Measurements from ENCODE around the gene SYNE1.
A peak's percentile ranks its signal among the peaks of the same experiment; 100 is the strongest.

The SYNE1 gene

GRCh38 chr6:152272486-152272885 lies 364.7 kb downstream of the SYNE1 start:
- Mint-ChIP-seq H3K27ac (no peak overlapping the region), H3K36me3 (peaks cover 79% of the 10 kb centered on the region), H3K9me3 (no peaks in the 10 kb centered on the region), H3K4me1 (peaks cover 13% of the 10 kb centered on the region), H3K4me3 (no peak overlapping the region)
- ATAC-seq (no peak), DNase-seq (ENCODE audit: low spot score in 2 of 2) (no peak)

- Mint-ChIP-seq H3K9me3 (no peaks in the 10 kb centered on the region), H3K36me3 (peaks cover 79% of the 10 kb centered on the region), H3K4me3 (no peak overlapping the region), H3K27ac (peak overlapping the region; percentile 71), H3K4me1 (peaks cover 13% of the 10 kb centered on the region)
- DNase-seq (ENCODE audit: low spot score in 2 of 2) (no peak), ATAC-seq (peak; percentile 86)
Measured at GRCh38 chr6:152271776-152272464, 365.2 kb downstream of the SYNE1 start.

- Mint-ChIP-seq H3K4me3 (no peak overlapping the region), H3K36me3 (peaks cover 69% of the 10 kb centered on the region), H3K4me1 (peaks cover 13% of the 10 kb centered on the region), H3K9me3 (no peaks in the 10 kb centered on the region), H3K27ac (no peak overlapping the region)
- ATAC-seq (peak; percentile 67), DNase-seq (ENCODE audit: low spot score in 2 of 2) (no peak)
Measured at GRCh38 chr6:152270301-152270925, 366.7 kb downstream of the SYNE1 start.

- no peaks in the 10 kb centered on the region for H3K9me3 Mint-ChIP-seq
- ATAC-seq (peak; percentile 36), DNase-seq (ENCODE audit: low spot score in 2 of 2) (no peak)
- H3K4me3 Mint-ChIP-seq, result no peak overlapping the region
- peaks cover 13% of the 10 kb centered on the region for H3K4me1 Mint-ChIP-seq
- no peak overlapping the region for H3K27ac Mint-ChIP-seq
- peaks cover 65% of the 10 kb centered on the region for H3K36me3 Mint-ChIP-seq
Measured at GRCh38 chr6:152268846-152269442, 368.2 kb downstream of the SYNE1 start.

- peaks cover 66% of the 10 kb centered on the region for H3K36me3 Mint-ChIP-seq
- no peak overlapping the region for H3K27ac Mint-ChIP-seq
- peaks cover 13% of the 10 kb centered on the region for H3K4me1 Mint-ChIP-seq
- no peak overlapping the region for H3K4me3 Mint-ChIP-seq
- no peaks in the 10 kb centered on the region for H3K9me3 Mint-ChIP-seq
- no peak for ATAC-seq
- DNase-seq (ENCODE audit: low spot score in 2 of 2), result no peak
Measured at GRCh38 chr6:152267967-152268845, 369.0 kb downstream of the SYNE1 start.

GRCh38 chr6:152265651-152266050 lies 371.5 kb downstream of the SYNE1 start:
- no peak for DNase-seq (ENCODE audit: low spot score in 2 of 2)
- peaks cover 10% of the 10 kb centered on the region for H3K4me1 Mint-ChIP-seq
- peaks cover 58% of the 10 kb centered on the region for H3K36me3 Mint-ChIP-seq
- peaks cover 9% of the 10 kb centered on the region for H3K9me3 Mint-ChIP-seq
- H3K4me3 Mint-ChIP-seq, result no peak overlapping the region
- no peak for ATAC-seq
- H3K27ac Mint-ChIP-seq, result no peak overlapping the region

GRCh38 chr6:152263582-152263981 lies 373.6 kb downstream of the SYNE1 start:
- H3K27ac Mint-ChIP-seq, result no peak overlapping the region

GRCh38 chr6:152261179-152261578 lies 376.0 kb downstream of the SYNE1 start:
- peaks cover 58% of the 10 kb centered on the region for H3K36me3 Mint-ChIP-seq
- H3K27ac Mint-ChIP-seq, result peak overlapping the region; percentile 78
- H3K4me3 Mint-ChIP-seq, result no peak overlapping the region
- peaks cover 9% of the 10 kb centered on the region for H3K9me3 Mint-ChIP-seq
- no peak for ATAC-seq
- peaks cover 14% of the 10 kb centered on the region for H3K4me1 Mint-ChIP-seq
- DNase-seq (ENCODE audit: low spot score in 2 of 2), result no peak

More at GRCh38 chr6:152263582-152263981, 373.6 kb downstream of the SYNE1 start:
- Mint-ChIP-seq H3K4me3 (no peak overlapping the region), H3K9me3 (peaks cover 9% of the 10 kb centered on the region), H3K36me3 (peaks cover 58% of the 10 kb centered on the region), H3K4me1 (peaks cover 14% of the 10 kb centered on the region)
- DNase-seq (ENCODE audit: low spot score in 2 of 2), result no peak
- no peak for ATAC-seq

GRCh38 chr6:152259234-152259633 lies 377.9 kb downstream of the SYNE1 start:
- H3K27ac Mint-ChIP-seq, result peak overlapping the region; percentile 26
- DNase-seq (ENCODE audit: low spot score in 2 of 2) (no peak), ATAC-seq (no peak)
- no peak overlapping the region for H3K4me3 Mint-ChIP-seq
- H3K9me3 Mint-ChIP-seq, result peaks cover 9% of the 10 kb centered on the region
- peaks cover 70% of the 10 kb centered on the region for H3K36me3 Mint-ChIP-seq
- H3K4me1 Mint-ChIP-seq, result peaks cover 14% of the 10 kb centered on the region

GRCh38 chr6:152257581-152257980 lies 379.6 kb downstream of the SYNE1 start:
- Mint-ChIP-seq H3K36me3 (peaks cover 78% of the 10 kb centered on the region), H3K4me3 (no peak overlapping the region), H3K9me3 (peaks cover 4% of the 10 kb centered on the region), H3K27ac (no peak overlapping the region), H3K4me1 (peaks cover 8% of the 10 kb centered on the region)
- ATAC-seq, result no peak
- no peak for DNase-seq (ENCODE audit: low spot score in 2 of 2)

GRCh38 chr6:152250127-152250526 lies 387.0 kb downstream of the SYNE1 start:
- DNase-seq (ENCODE audit: low spot score in 2 of 2), result no peak
- Mint-ChIP-seq H3K27ac (no peak overlapping the region), H3K4me1 (peaks cover 4% of the 10 kb centered on the region), H3K4me3 (no peak overlapping the region), H3K9me3 (no peaks in the 10 kb centered on the region), H3K36me3 (peaks cover 69% of the 10 kb centered on the region)
- ATAC-seq, result no peak

- H3K36me3 Mint-ChIP-seq, result peaks cover 66% of the 10 kb centered on the region
Measured at GRCh38 chr6:152248980-152249379, 388.2 kb downstream of the SYNE1 start.

GRCh38 chr6:152246554-152247337 lies 390.4 kb downstream of the SYNE1 start:
- Mint-ChIP-seq H3K4me3 (no peak overlapping the region), H3K4me1 (peaks cover 4% of the 10 kb centered on the region), H3K36me3 (peaks cover 61% of the 10 kb centered on the region), H3K27ac (peak overlapping the region; percentile 2), H3K9me3 (no peaks in the 10 kb centered on the region)
- ATAC-seq, result no peak
- DNase-seq (ENCODE audit: low spot score in 2 of 2), result no peak

More at GRCh38 chr6:152248980-152249379, 388.2 kb downstream of the SYNE1 start:
- H3K27ac Mint-ChIP-seq, result peak overlapping the region; percentile 48
- DNase-seq (ENCODE audit: low spot score in 2 of 2) (no peak), ATAC-seq (no peak)
- no peaks in the 10 kb centered on the region for H3K9me3 Mint-ChIP-seq
- H3K4me1 Mint-ChIP-seq, result peaks cover 4% of the 10 kb centered on the region
- no peak overlapping the region for H3K4me3 Mint-ChIP-seq

GRCh38 chr6:152244998-152245630 lies 392.0 kb downstream of the SYNE1 start:
- Mint-ChIP-seq H3K4me3 (no peak overlapping the region), H3K27ac (peak overlapping the region; percentile 66), H3K36me3 (peaks cover 61% of the 10 kb centered on the region)

More at GRCh38 chr6:152244998-152245630, 392.0 kb downstream of the SYNE1 start:
- Mint-ChIP-seq H3K4me1 (peaks cover 4% of the 10 kb centered on the region), H3K9me3 (no peaks in the 10 kb centered on the region)
- no peak for ATAC-seq
- DNase-seq (ENCODE audit: low spot score in 2 of 2), result no peak

Data from stimulated activated effector memory CD8-positive, alpha-beta T cell treated with anti-CD3 and anti-CD28 coated beads, Interleukin-12 subunit alpha, Interleukin-12 subunit beta, amount 100 ng/mL, for 72 hours (primary cell).